ENCODE measurements around the gene TEX9.
"Not testable (repeated sequence)": the region's sequence is repeated elsewhere in the genome, so short reads cannot be mapped to it uniquely, and the experiment has no call there.

TEX9 gene

DNA sequence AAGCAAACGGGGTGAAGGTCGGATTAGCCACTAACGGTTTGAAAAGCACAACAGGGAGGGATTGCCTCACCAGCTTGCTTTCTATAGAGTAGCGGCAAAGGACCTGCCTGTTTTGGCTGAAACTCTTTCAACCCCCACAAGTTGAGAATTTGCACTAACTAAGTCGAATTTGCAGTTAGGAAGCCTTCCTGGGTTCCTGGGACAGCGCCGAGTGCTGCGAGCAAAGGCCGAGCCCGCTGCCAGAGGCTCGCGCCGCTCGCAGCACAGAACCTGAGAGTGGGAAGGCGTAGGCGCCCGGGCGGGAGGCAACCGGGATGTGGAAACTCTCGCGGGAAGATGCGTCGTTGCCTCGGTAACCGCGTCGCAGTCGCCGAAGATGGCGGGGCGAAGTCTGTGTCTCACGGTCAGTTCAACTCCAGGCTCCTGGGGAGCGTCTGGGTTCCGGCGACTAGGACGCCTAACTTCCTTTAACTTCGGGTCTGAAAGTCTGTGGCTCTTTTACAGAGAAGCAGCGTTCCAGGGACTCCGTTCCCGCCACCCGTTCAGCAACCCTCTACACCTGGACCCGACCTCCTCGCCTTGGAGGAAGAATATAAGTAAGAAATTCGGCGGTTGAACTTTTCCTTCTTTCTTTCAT lies at the start of gene TEX9:
TSS of gene TEX9 (plus strand) at position 352 of the 637 bp plus-strand sequence. CDS start at position 377, 25 bp downstream.
- DNase-seq (ENCODE audit: low spot score), result peak; percentile 95

DNA sequence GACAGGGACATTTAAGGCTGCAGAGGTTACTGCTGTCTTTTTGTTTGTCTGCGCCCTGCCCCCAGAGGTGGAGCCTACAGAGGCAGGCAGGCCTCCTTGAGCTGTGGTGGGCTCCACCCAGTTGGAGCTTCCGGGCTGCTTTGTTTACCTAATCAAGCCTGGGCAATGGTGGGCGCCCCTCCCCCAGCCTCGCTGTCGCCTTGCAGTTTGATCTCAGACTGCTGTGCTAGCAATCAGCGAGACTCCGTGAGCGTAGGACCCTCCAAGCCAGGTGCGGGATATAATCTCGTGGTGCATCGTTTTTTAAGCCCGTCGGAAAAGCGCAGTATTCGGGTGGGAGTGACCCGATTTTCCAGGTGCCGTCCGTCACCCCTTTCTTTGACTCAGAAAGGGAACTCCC lies 48.7 kb upstream of the TEX9 start:
- DNase-seq (ENCODE audit: low spot score), result not testable (repeated sequence)

DNA sequence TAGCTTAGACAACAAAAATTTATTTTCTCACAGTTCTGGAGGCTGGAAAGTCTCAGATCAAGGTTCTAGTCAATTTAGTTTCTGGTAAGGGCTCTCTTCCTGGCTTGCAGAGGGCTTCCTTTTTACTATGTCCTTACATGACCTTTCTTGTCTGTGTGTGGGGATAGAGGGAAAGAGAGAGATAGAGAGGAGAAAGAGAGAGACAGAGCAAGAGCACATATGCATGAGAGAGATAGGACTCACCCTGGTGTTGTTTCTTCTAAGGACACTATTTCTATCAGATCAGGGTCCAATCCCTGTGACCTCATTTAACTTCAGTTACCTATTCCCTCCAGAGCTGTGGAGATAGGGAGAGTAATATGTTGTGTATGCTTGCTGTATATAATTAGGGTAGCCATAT lies 44.9 kb upstream of the TEX9 start:
- no peak for DNase-seq (ENCODE audit: low spot score)

DNA sequence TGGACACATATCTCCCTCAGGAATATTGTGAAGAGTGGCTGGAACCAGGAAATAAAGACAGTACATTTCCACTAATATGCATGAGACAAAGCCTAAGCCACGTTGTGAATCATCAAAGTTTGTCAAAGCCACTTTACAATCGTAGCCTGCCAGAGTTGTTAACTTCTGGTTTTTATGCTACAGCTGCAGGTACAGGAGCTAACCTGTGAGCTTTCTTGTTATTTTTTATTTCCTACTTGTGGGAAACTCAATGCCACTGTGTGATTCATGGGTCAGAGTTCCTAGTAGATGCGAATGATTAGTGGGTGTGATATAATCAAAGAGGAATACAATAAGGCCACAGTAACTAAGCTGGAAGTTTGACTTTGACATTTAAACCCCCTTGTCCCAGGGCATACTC lies 44.4 kb upstream of the TEX9 start:
- DNase-seq (ENCODE audit: low spot score), result no peak

DNA sequence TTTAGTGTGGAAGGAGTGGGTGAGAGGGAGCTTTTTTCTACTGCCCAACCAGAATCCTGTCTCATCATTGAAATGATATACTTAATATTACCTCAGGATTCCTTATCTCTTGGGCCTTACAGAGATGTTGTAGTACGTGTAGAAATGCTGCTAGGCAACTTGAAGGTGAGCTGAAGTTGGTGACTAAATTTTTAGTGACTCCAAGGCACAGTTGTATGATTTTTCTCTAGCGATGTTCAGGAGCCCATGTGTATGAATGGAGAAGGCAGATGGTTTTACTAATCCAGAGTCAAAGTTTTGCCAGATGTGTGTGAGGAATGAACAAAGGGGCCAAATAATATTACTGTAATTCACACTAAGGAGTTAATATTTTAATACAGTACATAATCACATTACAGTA lies 42.8 kb upstream of the TEX9 start:
- no peak for DNase-seq (ENCODE audit: low spot score)

DNA sequence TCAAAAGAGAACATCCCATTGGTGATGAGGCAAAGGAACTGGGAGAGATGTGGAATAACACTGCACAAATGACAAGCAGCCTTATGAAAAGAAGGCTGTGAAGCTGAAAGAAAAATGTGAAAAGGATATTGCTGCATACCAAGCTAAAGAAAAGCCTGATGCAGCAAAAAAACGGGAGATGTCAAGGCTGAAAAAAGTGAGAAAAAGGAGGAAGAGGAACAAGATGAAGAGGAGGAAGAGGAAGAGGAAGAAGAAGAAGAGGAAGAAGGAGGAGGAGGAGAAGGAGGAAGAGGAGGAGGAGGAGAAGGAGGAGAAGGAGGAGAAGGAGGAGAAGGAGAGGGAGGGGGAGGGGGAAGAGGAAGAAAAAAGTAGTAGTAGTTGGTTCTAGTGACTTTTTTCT lies 41.8 kb upstream of the TEX9 start:
- DNase-seq (ENCODE audit: low spot score), result no peak

DNA sequence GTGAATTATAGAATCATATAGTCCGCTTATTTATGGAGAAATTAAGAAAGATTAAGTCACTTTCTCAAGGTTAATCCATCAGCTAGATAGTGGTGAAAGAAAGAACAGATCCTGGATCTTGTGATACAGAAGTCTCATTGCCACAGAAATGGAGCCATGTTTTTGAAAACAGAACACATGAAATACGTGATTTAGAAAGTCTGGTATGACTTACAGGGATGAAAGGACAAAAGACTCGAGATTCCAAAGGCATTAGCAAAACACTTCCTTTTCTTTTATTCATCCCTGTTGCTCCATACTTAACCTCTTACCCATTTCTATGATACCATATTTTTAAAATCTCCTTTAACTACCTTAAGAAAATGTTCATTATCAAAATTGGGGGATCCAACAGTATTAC lies 40.0 kb upstream of the TEX9 start:
- no peak for DNase-seq (ENCODE audit: low spot score)

DNA sequence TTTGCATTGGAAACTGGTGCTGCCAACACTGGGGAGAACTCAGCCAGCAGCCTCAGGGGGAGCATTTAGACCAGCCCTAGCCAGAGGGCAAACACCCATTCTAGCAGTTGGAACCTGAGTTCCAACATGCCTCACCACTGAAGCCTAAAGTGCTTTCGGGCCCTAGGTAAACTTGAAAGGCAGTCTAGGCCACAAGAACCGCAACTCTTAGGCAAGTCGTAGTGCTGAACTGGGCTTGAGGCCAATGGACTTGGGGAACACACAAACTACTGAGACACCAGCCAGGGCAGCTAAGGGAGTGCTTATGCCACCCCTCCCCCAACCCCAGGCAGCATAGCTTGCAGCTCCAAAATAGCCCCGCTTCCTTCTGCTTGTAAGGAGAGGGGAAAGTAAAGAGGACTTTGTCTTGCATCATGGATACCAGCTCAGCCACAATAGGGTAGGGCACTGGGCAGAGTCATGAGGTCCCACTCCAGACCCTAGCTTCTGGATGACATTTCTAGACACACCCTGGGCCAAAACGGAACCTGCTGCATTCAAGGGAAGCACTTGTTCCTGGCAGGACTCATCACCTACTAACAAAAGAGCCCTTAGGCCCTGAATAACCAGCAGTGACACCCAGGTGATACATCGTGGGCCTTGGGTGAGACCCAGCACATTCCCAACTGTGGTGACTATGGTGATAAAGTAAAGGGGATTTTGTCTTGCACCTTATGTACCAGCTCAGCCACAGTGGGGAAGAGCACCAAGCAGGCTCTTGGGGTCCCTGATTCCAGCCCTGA lies 37.3 kb upstream of the TEX9 start:
- DNase-seq (ENCODE audit: low spot score), result no peak

DNA sequence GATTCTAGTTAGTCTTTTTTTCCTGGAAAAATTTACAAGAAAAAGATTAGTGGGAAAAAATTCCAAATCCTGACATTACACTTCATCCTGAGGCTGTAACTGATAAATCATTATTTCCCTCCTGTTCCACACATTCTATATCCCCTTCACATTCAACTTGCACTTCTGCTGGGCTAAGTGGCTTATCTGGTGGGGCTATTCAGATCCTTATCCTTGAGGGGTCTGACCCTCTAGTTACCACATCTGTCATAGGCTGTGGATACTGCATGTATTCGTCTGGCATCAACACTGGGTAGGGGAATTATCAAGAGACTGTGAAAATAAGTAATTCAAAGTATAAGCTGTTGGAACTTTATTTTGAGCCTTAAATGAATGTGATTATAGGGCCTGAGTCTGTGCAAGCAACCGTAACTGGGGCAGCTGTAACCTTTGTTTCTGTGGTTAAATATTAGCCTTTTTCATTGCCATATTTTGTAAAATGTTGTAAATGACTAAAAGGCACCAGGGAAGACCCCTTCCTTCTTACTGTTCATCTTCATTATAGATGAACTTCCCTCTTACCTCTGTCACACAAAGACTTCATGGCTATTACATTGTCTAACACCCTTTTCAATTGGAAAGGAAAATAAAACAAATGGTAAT lies 28.0 kb upstream of the TEX9 start:
- no peak for DNase-seq (ENCODE audit: low spot score)

DNA sequence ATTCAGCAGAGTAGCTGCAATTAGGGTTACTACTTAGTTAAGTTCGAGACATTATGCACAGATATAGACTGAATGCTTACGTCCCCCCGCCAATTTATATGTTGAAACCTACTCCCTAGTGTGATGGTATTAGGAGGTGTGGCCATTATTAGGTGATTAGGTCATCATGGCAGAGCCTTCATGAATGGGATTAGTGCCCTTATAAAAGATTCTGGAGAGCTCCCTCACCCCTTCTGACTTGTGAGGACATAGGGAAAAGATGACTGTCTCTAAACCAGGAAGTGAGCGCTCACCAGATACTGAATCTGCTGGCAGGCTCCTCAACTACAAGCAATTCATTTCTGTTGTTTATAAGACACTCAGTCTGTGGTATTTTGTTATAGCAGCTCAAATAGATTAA lies 25.6 kb upstream of the TEX9 start:
- DNase-seq (ENCODE audit: low spot score), result no peak

DNA sequence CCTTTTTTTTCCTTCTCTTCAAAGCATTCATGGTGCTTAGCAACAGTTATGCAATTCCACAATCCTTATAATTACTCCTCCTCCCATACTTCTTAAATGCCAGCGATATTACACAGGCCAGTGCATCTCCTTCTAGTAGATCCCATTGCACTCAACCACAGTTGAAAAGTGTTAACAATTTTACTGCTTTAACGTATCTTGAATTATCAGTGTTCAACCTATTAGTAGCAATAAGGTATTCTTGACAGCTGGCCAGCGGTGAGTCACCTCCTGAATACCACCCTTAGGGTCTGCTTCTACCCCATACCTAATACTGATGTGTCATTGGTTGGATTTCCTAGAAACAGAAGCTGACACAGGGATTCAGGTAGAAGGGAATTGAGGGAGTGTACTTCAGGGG lies 24.0 kb upstream of the TEX9 start:
- no peak for DNase-seq (ENCODE audit: low spot score)

DNA sequence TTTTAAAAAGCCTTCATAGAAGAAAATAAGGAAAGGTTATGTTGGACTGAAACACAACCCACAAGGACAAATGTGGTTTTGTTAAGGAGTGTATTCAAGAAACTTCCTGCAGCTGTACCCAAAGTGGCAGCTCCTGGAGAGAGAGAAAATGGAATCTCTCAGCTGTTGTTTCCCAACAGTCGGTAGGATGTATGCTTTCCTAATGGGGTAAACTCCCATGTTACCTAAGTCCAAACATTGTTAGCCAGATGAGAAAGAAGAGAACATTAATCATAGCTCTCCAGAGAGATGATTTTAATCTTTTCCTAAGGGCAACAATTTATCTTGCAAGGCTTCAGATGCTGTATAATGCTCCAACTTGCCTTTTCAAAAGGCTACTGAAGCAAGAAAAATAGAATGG lies 22.6 kb upstream of the TEX9 start:
- DNase-seq (ENCODE audit: low spot score), result no peak

DNA sequence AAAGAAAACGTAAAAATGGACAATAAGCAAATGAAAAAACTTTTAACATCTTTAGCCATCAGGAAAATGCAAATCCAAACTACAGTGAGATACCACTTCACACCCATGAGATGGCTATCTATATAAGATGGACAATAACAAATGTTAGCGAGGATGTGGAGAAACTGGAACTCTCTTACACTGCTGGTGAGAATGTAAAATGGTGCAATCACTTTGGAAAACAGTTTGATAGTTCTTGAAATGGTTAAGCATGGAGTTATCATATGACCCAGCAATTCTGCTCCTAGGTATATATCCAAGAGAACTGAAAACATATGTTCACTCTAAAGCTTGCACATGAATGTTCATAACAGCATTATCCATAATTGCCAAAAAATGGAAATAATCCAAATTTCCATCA lies 21.3 kb upstream of the TEX9 start:
- DNase-seq (ENCODE audit: low spot score), result no peak

DNA sequence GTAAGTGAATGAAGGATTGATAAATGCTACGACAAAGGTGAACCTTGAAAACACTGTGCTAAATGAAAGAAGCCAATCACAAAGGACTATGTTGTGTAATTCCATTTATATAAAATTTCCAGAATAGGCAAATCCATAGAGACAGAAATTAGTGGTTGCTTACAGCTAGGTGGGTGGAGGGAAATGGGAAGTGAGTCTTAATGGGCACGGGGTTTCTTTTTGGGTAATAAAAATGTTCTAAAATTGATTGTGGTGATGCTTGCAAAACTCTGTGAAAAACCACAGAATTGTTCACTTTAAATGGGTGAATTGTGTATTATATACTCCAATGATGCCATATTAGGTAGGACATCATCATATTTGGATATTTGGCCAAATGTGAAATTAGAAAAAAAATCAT lies 20.9 kb upstream of the TEX9 start:
- DNase-seq (ENCODE audit: low spot score), result no peak

DNA sequence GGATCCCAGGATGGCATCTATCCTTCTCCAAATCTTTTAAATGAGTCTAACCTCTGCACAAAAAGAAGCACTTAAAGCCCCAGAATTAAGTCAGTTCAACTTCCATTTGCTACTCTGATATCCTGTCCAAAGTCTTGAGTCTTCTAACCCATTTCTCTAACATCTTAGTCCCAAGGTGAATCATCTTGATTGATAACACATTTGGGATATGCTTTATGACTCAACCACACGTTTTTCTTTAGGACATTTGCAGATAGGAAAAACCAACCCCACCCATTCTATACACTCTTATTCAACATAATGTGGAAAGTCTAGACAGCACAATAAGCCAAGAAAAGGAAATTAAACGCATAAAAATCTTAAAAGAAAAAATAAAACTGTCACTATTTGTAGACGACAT lies 18.8 kb upstream of the TEX9 start:
- no peak for DNase-seq (ENCODE audit: low spot score)

DNA sequence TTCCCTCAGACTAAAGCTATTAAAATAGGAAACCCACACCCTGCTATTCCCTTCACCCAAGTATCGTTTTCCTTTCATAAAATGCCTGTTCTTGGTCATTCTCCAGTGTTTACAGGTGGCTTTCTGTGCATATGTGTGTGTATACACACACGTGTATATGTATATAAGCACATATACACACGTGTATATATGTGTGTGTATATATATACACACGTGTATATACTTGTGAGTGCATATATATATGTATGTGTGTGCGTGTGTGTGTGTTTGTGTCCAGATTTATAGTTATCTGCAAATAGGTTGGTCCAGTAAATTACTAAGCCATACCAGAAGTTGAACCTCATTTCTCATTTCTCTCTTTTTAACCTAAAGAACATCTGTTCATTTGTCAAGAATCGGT lies 15.7 kb upstream of the TEX9 start:
- DNase-seq (ENCODE audit: low spot score), result no peak

DNA sequence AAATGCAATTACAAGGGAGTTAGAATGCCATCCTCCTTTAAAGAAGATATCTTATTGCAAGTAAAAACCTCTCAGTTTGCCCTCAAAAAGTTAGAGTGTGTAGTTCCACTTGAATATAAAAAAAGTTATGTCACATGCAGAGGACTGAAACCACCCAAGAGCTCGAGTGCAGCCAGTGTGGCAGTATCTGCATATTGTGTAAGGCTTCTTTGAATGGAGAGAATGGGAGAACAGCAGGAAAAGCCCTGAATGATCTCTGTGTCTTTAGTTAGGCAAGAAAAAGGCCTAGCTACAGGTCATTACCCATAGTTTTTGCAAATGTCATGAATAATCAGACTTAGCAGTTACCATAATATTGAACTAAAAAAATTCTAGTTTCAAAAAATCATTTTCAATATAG lies 13.9 kb upstream of the TEX9 start:
- DNase-seq (ENCODE audit: low spot score), result no peak

DNA sequence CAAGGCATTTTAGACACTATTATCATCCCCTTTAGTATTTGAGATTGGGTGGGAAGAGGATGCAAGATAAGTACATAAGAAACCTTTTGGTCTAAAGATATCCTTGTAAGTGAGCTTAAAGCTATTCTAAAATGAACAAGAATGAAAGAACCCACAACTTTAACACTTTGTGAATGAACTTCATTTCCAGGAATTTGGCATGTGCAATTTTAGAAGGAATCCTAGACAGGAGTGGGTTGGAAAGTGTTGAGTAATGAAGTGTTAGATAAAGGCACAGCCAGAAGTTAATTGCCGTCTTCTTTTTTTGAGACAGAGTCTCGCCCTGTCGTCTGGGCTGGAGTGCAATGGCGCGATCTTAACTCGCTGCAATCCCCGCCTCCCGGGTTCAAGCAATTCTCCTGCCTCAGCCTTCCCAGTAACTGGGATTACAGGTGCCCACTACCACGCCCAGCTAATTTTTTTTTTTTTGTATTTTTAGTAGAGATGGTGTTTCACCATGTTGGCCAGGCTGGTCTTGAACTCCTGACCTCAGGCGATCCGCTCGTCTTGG lies 13.2 kb upstream of the TEX9 start:
- DNase-seq (ENCODE audit: low spot score), result no peak

DNA sequence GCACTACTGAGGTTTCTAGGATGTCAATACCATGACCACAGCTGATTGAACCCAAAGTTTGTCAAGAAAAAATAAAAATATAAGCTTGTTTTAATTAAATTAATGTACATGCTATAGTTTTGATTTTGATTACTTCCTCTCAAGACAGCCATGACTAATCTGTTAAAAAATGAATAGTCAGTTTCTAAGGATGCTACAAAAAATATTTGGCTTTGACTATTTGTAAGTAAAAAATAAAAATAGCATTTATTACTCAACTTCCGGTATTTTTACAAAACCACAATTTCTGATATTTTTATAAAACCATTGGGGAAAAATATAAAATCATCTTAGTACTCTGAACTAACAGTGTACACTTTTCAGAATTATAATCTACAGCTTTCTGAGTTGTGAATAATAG lies 12.1 kb upstream of the TEX9 start:
- DNase-seq (ENCODE audit: low spot score), result no peak

DNA sequence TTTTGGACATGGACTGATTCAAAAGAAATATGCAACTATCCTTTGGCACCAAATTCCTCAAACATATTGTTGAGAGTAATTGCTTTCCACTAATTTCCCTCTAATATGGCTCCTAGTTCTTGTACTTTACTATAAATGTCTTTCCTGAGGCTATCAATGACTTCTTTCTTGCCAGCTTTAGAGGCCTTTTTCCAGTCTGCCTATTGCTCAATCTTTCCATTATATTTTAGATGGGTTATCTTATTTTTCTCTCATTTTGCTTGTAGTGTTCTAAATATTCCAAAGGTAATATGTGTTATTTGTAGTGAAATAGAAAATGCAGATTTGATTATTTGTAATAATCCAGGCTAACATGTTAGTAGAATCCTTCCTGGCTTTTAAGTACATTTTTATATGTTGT lies 11.5 kb upstream of the TEX9 start:
- DNase-seq (ENCODE audit: low spot score), result no peak

DNA sequence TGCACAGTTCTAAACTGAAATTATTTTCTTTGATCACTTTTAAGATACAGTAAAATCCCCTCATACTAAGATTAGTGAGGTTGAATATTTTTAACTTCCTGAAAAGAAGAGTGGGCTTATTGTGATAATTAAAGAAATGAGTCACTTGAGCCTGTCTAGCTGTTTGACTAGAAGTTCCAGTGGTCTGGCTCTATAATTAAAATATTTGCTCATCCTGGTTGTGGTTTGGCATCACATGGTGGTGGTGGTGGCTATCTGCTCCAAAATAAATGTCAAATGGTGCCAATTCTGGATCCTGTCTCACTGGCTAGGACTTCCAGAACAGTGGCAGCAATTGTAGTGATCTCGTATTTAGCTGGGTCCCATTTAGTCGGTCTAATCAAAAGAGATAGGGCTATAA lies 8.6 kb upstream of the TEX9 start:
- DNase-seq (ENCODE audit: low spot score), result peak; percentile 35

DNA sequence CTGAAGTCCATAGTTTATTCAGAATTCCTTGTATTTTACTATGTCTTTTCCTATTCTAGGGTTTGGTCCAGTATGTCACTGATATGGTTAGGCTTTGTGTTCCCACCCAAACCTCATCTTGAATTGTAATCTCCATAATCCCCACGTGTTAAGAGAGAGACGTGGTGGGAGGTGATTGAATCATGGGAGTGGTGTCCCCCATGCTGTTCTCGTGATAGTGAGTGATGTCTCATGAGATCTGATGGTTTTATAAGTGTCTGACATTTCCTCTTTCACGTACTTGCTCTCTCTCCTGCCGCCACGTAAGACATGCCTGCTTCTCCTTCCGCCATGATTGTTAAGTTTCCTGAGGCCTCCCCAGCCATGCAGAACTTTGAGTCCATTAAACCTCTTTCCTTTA lies 6.6 kb upstream of the TEX9 start:
- no peak for DNase-seq (ENCODE audit: low spot score)

DNA sequence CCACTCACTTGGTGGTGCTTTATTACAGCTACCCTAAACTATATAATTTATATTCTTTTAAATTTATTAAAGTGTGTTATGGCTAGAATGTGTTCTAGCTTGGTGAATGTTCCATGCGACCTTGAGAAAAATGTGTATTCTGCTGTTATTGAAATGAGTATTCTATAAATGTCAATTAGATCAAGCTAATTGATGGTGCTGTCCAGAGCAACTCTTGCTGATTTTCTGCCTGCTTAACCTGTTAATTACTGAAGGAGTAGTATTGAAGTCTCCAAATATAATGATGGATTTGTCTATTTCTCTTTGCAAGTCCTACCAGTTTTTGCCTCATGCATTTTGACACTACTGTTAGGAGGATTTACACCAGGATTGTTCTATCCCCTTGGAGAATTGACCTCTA lies 3.2 kb upstream of the TEX9 start:
- DNase-seq (ENCODE audit: low spot score), result no peak

Data from LoVo (cell line).